HFFc6 (cell line): Measurements from ENCODE around the gene AS3MT. TPM values are rescaled to one million over a fixed set of nuclear protein-coding genes. Genes with fewer than 3 reads are reported as not detected.
"Not testable (repeated sequence)": the region's sequence is repeated elsewhere in the genome, so short reads cannot be mapped to it uniquely, and the experiment has no call there.

ENCODE experiments used
- DNase-seq: peaks from one replicate; pipeline ENCODE4 v3.0.0-alpha.2; 2018
- H3K27ac Mint-ChIP-seq: 2 replicates; pipeline ENCODE4 v1.8.0; 2020; ENCODE audit warnings: mild to moderate bottlenecking, mixed read lengths
- H3K27me3 Mint-ChIP-seq: 2 replicates; pipeline ENCODE4 v1.8.0; 2021; ENCODE audit warnings: mild to moderate bottlenecking, moderate library complexity, mixed read lengths; ENCODE audit not compliant: insufficient read depth
- H3K36me3 Mint-ChIP-seq: 2 replicates; pipeline ENCODE4 v1.8.0; 2021; ENCODE audit warnings: low read depth, mixed read lengths
- H3K4me1 Mint-ChIP-seq: 2 replicates; pipeline ENCODE4 v1.8.0; 2020; ENCODE audit warnings: low read depth, mixed read lengths
- H3K4me3 Mint-ChIP-seq: 2 replicates; pipeline ENCODE4 v1.8.0; 2020; ENCODE audit warnings: mild to moderate bottlenecking, moderate library complexity, mixed read lengths
- H3K9me3 Mint-ChIP-seq: 2 replicates; pipeline ENCODE4 v1.8.0; 2020; ENCODE audit warnings: mild to moderate bottlenecking, mixed read lengths
- total RNA-seq, 6 experiments: library from RNA; stranded (reverse); fragmentation: NEBNext Ultra II Directional; extraction: Animal tissue kit (Norgen Biotek cat#: 25700); gene quantifications; 2 replicates in 1 of 6; 3 replicates in 5 of 6; pipeline ENCODE4 v1.2.3, GENCODE V29; 2021
- TF ChIP-seq, protein P1 (sequence below): fragments of 200-600 bp; sonication (generic); IDR thresholded peaks from 2 replicates; pipeline ENCODE4 v1.5.0; 2021; ENCODE audit warnings: antibody characterized with exemption, mild to moderate bottlenecking

AS3MT gene
- total RNA-seq, 6 experiments from 2014 or later = 2.4 to 3.9 (median 2.9) TPM

DNA sequence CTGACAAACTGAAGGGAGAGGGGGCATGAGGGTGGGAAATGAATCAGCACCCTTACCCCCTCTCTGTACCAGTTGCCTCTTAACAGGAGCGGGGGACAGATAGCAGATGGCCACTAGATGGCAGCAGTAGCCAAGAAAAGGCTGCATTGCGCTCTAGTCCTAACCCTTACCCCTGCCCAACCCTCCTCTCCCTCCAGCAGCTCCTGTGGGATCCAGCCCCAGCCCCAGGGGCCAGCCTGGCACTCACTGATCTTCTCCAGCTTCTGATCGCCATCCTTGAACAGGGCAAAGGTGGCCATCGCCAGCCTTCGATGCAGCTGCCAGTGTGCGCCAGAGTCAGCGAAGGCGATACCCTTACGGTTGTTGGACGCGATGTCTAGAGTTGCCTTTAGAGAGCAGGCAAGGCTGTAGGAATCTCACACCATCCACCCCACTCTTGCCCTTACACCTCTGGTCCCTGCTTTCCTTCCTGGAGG is 34.2 kb upstream of the AS3MT start:
- peaks cover 21% of the 10 kb centered on the region for H3K36me3 Mint-ChIP-seq
- H3K27ac Mint-ChIP-seq = no peak overlapping the region

DNA sequence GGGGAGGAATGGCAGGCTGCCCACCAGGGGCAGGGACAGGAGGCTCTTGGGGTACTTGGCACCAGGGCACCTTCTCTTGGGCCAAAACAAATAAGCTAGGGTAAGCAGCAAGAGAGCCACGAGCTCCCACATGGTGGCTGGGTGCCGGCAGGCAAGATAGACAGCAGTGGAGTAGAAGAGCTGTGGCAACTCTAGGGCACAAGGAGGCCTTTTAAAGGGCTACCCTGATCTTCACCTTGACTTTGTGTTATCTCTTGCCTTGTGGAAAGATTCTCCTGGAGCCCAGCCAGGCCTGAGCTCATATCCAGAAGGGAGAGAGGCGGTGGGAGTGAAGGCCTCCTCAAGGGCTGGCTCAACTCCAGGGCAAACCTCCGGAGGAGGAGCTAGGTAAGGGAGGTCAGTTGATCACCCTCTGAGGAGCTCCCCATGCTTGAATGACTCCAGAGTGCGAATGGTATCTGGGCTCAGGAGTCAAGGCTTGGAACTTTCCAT is 32.0 kb upstream of the AS3MT start, which contains the start of gene CYP17A1:
Gene CYP17A1, minus strand, starts transcription at position 184 of the 492 bp plus-strand sequence. Its CDS starts 52 bp downstream, at position 132.
- no peak for DNase-seq
- Mint-ChIP-seq H3K4me1 (peaks cover 13% of the 10 kb centered on the region), H3K9me3 (peaks cover 23% of the 10 kb centered on the region), H3K36me3 (peaks cover 21% of the 10 kb centered on the region), H3K4me3 (no peak within 1 kb of the TSS), H3K27ac (no peak within 1 kb of the TSS), H3K27me3 (peaks cover 28% of the 10 kb centered on the region)
- TF ChIP-seq, protein P1, sequence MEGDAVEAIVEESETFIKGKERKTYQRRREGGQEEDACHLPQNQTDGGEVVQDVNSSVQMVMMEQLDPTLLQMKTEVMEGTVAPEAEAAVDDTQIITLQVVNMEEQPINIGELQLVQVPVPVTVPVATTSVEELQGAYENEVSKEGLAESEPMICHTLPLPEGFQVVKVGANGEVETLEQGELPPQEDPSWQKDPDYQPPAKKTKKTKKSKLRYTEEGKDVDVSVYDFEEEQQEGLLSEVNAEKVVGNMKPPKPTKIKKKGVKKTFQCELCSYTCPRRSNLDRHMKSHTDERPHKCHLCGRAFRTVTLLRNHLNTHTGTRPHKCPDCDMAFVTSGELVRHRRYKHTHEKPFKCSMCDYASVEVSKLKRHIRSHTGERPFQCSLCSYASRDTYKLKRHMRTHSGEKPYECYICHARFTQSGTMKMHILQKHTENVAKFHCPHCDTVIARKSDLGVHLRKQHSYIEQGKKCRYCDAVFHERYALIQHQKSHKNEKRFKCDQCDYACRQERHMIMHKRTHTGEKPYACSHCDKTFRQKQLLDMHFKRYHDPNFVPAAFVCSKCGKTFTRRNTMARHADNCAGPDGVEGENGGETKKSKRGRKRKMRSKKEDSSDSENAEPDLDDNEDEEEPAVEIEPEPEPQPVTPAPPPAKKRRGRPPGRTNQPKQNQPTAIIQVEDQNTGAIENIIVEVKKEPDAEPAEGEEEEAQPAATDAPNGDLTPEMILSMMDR = no peak

More for the DNA sequence above, 34.2 kb upstream of the AS3MT start:
- peaks cover 23% of the 10 kb centered on the region for H3K9me3 Mint-ChIP-seq
- peaks cover 22% of the 10 kb centered on the region for H3K27me3 Mint-ChIP-seq
- TF ChIP-seq, protein P1 = peak; percentile 92
- no peak overlapping the region for H3K4me3 Mint-ChIP-seq
- peak; percentile 58 for DNase-seq
- H3K4me1 Mint-ChIP-seq = peaks cover 20% of the 10 kb centered on the region

DNA sequence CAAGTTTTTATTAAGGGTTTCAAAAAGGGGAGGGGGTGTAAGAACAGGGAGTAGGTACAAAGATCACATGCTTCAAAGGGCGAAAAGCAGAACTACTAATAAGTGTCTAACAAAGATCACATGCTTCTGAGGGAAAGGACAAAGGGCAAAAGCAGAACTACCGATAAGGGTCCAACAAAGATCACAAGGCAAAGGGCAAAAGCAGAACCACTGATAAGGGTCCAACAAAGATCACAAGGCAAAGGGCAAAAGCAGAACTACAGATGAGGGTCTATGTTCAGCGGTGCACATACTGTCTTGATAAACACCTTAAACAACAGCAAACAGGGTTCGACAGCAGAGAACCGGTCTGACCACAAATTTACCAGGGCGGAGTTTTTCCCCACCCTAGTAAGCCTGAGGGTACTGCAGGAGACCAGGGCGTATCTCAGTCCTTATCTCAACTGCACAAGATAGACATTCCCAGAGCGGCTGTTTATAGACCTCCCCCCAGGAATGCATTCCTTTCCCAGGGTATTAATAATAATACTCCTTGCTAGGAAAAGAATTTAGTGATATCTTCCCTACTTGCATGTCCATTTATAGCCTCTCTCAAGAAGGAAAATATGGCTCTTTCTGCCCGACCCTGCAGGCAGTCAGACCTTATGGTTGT is 30.9 kb upstream of the AS3MT start:
- not testable (repeated sequence) for H3K4me1 Mint-ChIP-seq
- H3K9me3 Mint-ChIP-seq = peaks cover 31% of the 10 kb centered on the region

DNA sequence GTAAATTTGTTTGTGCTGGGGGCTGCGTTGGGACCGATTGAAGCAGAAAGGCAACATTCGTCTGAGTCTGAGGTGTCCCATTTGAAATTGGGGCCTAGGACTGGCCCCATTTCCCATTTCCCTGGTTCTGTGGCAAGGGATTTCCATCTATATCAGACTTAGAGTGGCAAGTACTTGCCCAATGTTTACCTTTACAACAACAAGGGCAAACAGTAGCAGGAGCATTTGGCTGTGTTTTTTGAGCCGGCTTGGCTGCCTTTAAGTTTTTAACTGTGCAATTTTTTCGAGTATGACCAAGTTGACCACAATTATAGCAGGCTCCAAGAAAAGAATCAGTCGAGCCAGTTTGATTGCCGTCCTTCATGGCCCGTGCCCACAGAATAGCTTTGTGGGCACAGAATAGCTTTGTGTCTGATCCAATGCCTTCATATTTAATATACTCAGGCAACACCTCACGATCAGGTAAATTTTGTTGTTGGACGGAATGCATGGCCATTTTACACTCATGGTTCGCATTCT is 27.4 kb upstream of the AS3MT start:
- peaks cover 34% of the 10 kb centered on the region for H3K36me3 Mint-ChIP-seq
- no peak overlapping the region for H3K4me3 Mint-ChIP-seq
- H3K4me1 Mint-ChIP-seq = peaks cover 6% of the 10 kb centered on the region; the same call in 1 of the 2 replicates
- H3K27me3 Mint-ChIP-seq = peaks cover 25% of the 10 kb centered on the region
- H3K9me3 Mint-ChIP-seq = peaks cover 39% of the 10 kb centered on the region
- no peak overlapping the region for H3K27ac Mint-ChIP-seq
- TF ChIP-seq, protein P1 = no peak
- no peak for DNase-seq

More for the DNA sequence above, 30.9 kb upstream of the AS3MT start:
- H3K27ac Mint-ChIP-seq, H3K4me3 Mint-ChIP-seq, DNase-seq: not testable (repeated sequence)
- H3K27me3 Mint-ChIP-seq = peaks cover 24% of the 10 kb centered on the region
- peaks cover 29% of the 10 kb centered on the region for H3K36me3 Mint-ChIP-seq

DNA sequence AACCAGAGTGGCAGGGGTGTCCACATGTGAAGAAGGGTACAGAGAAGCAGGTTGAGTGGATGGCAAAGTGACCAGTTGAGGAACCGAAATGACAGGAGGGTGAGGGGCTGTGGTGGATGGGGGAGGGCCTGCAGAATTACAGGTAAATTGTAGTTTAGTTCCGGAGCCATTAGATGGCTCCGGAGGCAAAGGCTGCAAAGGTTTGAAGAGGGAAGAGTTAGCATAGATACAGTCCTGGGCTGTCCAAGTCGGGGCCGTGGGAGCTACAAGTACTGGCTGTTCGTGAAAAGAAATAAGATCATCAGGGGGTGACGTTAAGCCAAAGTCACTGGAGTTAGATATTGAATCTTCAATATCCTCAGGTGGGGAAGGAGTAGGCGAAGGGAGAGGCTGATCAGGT is 26.1 kb upstream of the AS3MT start:
- H3K27me3 Mint-ChIP-seq = peaks cover 23% of the 10 kb centered on the region
- H3K36me3 Mint-ChIP-seq = peaks cover 26% of the 10 kb centered on the region
- H3K4me3 Mint-ChIP-seq = not testable (repeated sequence)

DNA sequence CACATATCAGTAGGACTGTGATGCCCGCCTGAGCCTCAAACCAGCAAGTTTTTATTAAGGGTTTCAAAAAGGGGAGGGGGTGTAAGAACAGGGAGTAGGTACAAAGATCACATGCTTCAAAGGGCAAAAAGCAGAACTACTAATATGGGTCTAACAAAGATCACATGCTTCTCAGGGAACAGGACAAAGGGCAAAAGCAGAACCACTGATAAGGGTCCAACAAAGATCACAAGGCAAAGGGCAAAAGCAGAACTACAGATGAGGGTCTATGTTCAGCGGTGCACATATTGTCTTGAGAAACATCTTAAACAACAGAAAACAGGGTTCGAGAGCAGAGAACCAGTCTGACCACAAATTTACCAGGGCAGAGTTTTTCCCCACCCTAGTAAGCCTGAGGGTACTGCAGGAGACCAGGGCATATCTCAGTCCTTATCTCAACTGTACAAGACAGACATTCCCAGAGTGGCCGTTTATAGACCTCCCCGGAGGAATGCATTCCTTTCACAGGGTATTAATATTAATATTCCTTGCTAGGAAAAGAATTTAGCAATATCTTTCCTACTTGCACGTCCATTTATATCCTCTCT is 25.0 kb upstream of the AS3MT start:
- H3K4me3 Mint-ChIP-seq, H3K4me1 Mint-ChIP-seq, H3K27ac Mint-ChIP-seq, DNase-seq: not testable (repeated sequence)
- peaks cover 19% of the 10 kb centered on the region for H3K9me3 Mint-ChIP-seq
- peaks cover 15% of the 10 kb centered on the region for H3K36me3 Mint-ChIP-seq
- peaks cover 19% of the 10 kb centered on the region for H3K27me3 Mint-ChIP-seq

More for the DNA sequence above, 26.1 kb upstream of the AS3MT start:
- not testable (repeated sequence) for H3K4me1 Mint-ChIP-seq, H3K27ac Mint-ChIP-seq, DNase-seq
- H3K9me3 Mint-ChIP-seq = peaks cover 31% of the 10 kb centered on the region
